ENCODE measurements around the gene CRP.

GRCh38 chr1:159663552-159663951 is 50.8 kb downstream of the CRP start:
- TF ChIP-seq, protein P1, sequence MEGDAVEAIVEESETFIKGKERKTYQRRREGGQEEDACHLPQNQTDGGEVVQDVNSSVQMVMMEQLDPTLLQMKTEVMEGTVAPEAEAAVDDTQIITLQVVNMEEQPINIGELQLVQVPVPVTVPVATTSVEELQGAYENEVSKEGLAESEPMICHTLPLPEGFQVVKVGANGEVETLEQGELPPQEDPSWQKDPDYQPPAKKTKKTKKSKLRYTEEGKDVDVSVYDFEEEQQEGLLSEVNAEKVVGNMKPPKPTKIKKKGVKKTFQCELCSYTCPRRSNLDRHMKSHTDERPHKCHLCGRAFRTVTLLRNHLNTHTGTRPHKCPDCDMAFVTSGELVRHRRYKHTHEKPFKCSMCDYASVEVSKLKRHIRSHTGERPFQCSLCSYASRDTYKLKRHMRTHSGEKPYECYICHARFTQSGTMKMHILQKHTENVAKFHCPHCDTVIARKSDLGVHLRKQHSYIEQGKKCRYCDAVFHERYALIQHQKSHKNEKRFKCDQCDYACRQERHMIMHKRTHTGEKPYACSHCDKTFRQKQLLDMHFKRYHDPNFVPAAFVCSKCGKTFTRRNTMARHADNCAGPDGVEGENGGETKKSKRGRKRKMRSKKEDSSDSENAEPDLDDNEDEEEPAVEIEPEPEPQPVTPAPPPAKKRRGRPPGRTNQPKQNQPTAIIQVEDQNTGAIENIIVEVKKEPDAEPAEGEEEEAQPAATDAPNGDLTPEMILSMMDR (IDR thresholded peaks at IDR 0.05): no peak
- TF ChIP-seq POLR2A (IDR thresholded peaks at IDR 0.05): no peak
